ENCODE measurements around the gene SLC9A1. TPM values are rescaled to one million over a fixed set of nuclear protein-coding genes. Genes with fewer than 3 reads are reported as not detected.

SLC9A1 gene
- total RNA-seq, 1 experiment from 2014 or later = 4.1 TPM

DNA sequence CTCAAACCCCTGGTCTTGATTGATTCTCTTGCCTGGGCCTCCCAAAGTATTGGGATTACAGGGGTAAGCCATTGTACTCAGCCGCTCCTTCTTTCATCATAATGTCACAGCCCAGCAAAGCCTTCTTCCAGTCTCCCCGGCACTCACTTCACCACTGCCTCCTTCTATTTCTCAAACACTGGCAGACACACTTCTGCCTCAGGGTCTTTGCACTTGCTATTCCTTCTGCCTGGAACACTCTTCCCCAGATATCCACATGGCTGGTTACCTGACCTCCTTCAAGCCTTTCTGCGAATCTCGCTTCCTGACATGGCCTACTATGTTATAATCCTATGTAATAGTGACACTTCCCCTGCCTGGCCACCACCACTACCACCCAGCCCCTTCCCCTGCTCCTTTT, 7.2 kb upstream of the SLC9A1 start:
- H3K36me3 ChIP-seq = no peaks in the 10 kb centered on the region
- DNase-seq (ENCODE audit: low read depth in 1 of 2, low spot score in 2 of 2) = no peak
- H3K4me3 ChIP-seq = no peak overlapping the region
- H3K27me3 ChIP-seq (replicated peaks) = no peaks in the 10 kb centered on the region
- H3K9me3 ChIP-seq (replicated peaks) = no peaks in the 10 kb centered on the region
- 0 out of 2 replicates have a peak, but pooled peaks cover 3% of the 10 kb centered on the region for H3K4me1 ChIP-seq (replicated peaks)
- H3K27ac ChIP-seq = no peak overlapping the region

DNA sequence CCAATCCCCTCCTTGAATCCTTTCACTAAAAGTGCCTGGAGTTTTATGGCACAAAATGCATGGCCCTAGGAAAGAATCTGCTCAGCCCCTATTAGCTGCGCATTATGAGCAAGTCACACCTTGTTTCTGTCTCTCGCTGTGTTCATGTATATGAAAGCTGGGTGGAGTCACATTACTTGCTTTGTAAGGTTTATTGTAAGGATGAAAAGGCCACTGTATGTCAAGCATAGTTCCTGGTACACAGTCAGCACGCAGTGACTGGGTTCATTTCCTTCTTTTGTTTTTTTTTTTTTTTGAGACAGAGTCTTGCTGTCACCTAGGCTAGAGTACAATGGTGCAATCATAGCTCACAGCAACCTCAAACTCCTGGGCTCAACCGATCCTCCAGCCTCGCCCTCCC, 6.7 kb upstream of the SLC9A1 start:
- H3K27ac ChIP-seq = no peak overlapping the region
- no peak for DNase-seq (ENCODE audit: low read depth in 1 of 2, low spot score in 2 of 2)
- H3K4me1 ChIP-seq (replicated peaks) = 0 out of 2 replicates have a peak, but pooled peaks cover 3% of the 10 kb centered on the region
- no peaks in the 10 kb centered on the region for H3K9me3 ChIP-seq (replicated peaks)
- H3K4me3 ChIP-seq = no peak overlapping the region
- H3K36me3 ChIP-seq = no peaks in the 10 kb centered on the region
- H3K27me3 ChIP-seq (replicated peaks) = no peaks in the 10 kb centered on the region

DNA sequence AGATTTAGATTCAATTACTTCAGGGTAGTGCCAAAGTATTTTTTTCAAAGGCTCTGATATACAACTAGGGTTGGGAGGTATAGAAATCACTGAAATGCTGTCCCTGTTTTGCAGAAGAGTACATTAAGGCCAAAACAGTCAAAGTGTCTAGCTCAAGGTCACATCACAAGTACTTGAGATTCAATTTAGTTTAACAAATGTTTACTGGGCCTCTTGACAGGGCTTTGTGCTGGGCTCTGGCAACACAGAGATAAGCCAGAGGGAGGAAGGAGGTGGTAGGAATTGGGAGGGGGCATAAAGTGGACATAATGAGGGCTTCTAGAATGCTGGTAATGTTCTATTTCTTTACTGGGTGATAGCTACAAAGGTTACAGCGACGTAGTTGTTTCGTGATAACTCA, 2.3 kb upstream of the SLC9A1 start:
- no peak for DNase-seq (ENCODE audit: low read depth in 1 of 2, low spot score in 2 of 2)
- no peaks in the 10 kb centered on the region for H3K36me3 ChIP-seq
- no peak overlapping the region for H3K27ac ChIP-seq
- no peaks in the 10 kb centered on the region for H3K27me3 ChIP-seq (replicated peaks)
- no peak overlapping the region for H3K4me3 ChIP-seq
- no peaks in the 10 kb centered on the region for H3K9me3 ChIP-seq (replicated peaks)
- H3K4me1 ChIP-seq (replicated peaks) = peaks cover 28% of the 10 kb centered on the region

DNA sequence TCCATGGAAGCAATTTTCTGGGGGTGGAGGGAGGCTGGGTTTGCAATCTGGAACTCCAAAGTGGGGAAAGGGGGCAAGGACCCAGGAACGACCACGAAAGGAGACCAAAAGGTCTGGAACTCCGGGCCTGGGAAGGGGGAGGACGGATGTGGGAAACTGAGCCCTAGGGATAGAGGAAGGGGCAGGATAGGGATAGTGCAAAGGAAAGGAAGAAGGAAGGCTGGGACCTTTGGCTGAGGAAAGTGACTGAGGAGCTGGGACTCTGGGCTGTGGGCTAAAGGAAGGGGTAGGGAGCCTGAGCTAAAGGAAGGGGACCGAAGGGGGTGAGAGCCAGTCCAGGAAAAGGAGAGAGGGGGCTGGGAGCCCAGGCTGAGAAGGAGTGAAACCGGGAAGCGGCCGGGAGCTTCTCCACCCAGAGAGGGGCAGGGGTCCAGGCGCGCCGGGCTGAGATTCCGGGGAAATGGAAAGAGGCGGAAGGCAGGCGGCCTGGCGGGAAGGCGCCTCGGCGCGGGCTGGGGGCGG, 395 bp downstream of the SLC9A1 start:
- Histone ChIP-seq H3K27me3 (replicated peaks) (no peaks in the 10 kb centered on the region), H3K9me3 (replicated peaks) (no peaks in the 10 kb centered on the region), H3K27ac (peak overlapping the region; percentile 25), H3K36me3 (no peaks in the 10 kb centered on the region), H3K4me1 (replicated peaks) (peaks cover 29% of the 10 kb centered on the region), H3K4me3 (peak overlapping the region; percentile 58)
- peak in 1 of 2 experiments; percentile 16 for DNase-seq (ENCODE audit: low read depth in 1 of 2, low spot score in 2 of 2)

GRCh38 chr1:27153927-27154358, 982 bp downstream of the SLC9A1 start:
- Histone ChIP-seq H3K27ac (no peak overlapping the region), H3K27me3 (replicated peaks) (no peaks in the 10 kb centered on the region), H3K36me3 (no peaks in the 10 kb centered on the region), H3K9me3 (replicated peaks) (no peaks in the 10 kb centered on the region), H3K4me3 (peak overlapping the region; percentile 58), H3K4me1 (replicated peaks) (peaks cover 29% of the 10 kb centered on the region)
- DNase-seq (ENCODE audit: low read depth in 1 of 2, low spot score in 2 of 2) = no peak

DNA sequence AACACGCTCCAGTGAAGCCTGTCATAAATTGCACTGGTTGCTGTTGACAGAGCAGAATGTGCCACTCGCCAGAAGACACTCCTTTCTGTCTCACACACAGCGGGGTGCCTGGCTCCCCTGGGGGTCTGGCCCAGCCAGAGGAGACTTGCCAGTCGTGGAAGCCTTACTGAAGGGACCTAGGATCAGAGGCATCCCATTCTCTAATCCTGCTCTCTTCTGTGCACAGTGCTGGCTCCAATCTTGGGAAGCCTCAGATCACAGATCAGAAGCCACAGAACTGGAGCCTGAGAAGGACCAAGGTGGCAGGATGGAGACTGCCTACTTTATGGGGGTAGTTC, 1.4 kb downstream of the SLC9A1 start:
- H3K36me3 ChIP-seq = no peaks in the 10 kb centered on the region
- no peaks in the 10 kb centered on the region for H3K9me3 ChIP-seq (replicated peaks)
- H3K27me3 ChIP-seq (replicated peaks) = no peaks in the 10 kb centered on the region
- H3K4me3 ChIP-seq = peak overlapping the region; percentile 58
- no peak overlapping the region for H3K27ac ChIP-seq
- peak in 1 of 2 experiments; percentile 26 for DNase-seq (ENCODE audit: low read depth in 1 of 2, low spot score in 2 of 2)
- peaks cover 29% of the 10 kb centered on the region for H3K4me1 ChIP-seq (replicated peaks)

GRCh38 chr1:27152829-27153548, 1.9 kb downstream of the SLC9A1 start:
- Histone ChIP-seq H3K36me3 (no peaks in the 10 kb centered on the region), H3K27ac (no peak overlapping the region), H3K9me3 (replicated peaks) (no peaks in the 10 kb centered on the region), H3K27me3 (replicated peaks) (no peaks in the 10 kb centered on the region), H3K4me1 (replicated peaks) (peaks cover 29% of the 10 kb centered on the region), H3K4me3 (peak overlapping the region; percentile 58)
- peak in 1 of 2 experiments; percentile 15 for DNase-seq (ENCODE audit: low read depth in 1 of 2, low spot score in 2 of 2)

DNA sequence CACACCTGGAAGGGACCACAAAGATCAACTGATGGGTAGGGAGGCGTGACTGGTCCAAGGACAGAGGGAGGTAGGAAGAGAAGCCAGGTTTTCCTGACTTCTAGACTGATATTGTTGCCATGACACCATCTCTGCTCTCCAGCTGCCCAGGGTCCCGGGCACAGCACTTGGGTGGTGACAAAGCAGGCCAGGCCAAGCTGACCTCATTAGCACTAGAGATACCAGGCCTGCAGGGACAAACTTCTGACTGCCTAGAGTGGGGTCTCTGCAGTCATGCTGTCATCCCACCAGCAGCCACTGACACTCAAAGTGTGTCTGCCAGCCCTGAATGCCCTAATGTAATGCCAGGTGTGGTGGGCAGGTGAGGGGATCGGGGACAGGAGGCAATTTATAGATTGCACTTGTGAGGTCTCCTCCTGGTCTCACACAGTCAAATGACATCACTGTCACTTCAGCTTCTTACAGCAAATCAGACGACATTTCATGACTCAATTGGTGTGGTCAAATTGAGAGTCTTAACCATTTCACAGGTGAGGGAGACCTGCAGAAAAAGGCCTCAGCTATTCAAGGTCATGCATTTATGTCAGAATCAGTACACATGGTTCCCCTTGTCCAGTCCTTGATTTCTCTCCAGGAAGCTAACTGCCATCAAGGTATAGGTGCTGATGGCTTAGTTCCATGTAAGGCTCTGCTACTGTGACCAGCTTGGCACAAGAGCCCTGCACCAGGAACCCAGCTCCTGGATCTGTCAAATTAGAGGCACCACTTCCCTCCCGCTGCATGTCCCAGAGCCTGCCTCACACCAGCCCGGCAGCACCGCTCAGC, 2.7 kb downstream of the SLC9A1 start:
- Histone ChIP-seq H3K4me1 (replicated peaks) (peaks cover 29% of the 10 kb centered on the region), H3K4me3 (peak overlapping the region; percentile 58; the same call in 1 of the 2 replicates), H3K27ac (no peak overlapping the region), H3K27me3 (replicated peaks) (no peaks in the 10 kb centered on the region), H3K36me3 (no peaks in the 10 kb centered on the region), H3K9me3 (replicated peaks) (no peaks in the 10 kb centered on the region)
- no peak for DNase-seq (ENCODE audit: low read depth in 1 of 2, low spot score in 2 of 2)

- no peaks in the 10 kb centered on the region for H3K36me3 ChIP-seq
- H3K4me1 ChIP-seq (replicated peaks) = peaks cover 39% of the 10 kb centered on the region
- H3K9me3 ChIP-seq (replicated peaks) = no peaks in the 10 kb centered on the region
- no peak overlapping the region for H3K27ac ChIP-seq
- DNase-seq (ENCODE audit: low read depth in 1 of 2, low spot score in 2 of 2) = no peak
- no peak overlapping the region for H3K4me3 ChIP-seq
- H3K27me3 ChIP-seq (replicated peaks) = no peaks in the 10 kb centered on the region
Observed at GRCh38 chr1:27150641-27151040, 4.3 kb downstream of the SLC9A1 start.

DNA sequence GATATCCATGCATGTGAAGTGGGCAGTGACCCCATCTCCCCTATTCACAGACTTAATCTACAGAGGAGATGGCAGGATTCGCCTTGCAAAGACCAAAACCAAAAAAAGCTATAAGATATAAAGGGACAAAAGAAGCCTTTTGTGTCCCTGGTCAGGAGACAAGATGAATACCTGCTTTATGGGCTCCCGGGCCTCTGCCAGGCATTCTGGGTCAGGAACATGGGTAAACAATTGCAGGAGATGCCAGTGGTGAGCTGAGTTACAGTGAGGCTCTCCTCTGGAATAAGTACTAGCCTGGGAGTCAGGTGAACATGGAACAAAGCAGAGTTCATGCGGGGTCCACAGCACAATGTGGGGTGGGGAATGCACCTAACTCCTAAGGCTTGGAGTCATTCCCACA, 4.7 kb downstream of the SLC9A1 start:
- H3K27me3 ChIP-seq (replicated peaks) = no peaks in the 10 kb centered on the region
- peaks cover 39% of the 10 kb centered on the region for H3K4me1 ChIP-seq (replicated peaks)
- H3K36me3 ChIP-seq = no peaks in the 10 kb centered on the region
- H3K27ac ChIP-seq = no peak overlapping the region
- H3K4me3 ChIP-seq = no peak overlapping the region
- no peak for DNase-seq (ENCODE audit: low read depth in 1 of 2, low spot score in 2 of 2)
- no peaks in the 10 kb centered on the region for H3K9me3 ChIP-seq (replicated peaks)

DNA sequence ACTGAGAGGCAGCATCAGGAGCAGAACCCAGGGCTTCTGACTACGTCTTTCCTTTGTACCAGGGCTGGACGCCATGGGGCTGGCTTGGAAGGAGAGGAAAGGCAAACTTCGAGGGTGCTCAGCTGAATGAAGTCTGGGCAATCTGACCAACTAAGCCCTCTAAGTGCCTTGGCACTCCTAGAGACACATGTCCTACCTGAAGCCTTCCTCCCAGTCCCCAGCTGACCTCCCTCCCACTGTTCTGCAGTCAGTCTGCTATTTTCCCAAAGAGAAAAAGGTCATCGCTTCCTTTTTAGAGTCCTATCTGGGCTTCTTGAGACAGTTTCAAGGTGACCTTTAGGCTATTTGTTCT, 5.2 kb downstream of the SLC9A1 start:
- Histone ChIP-seq H3K4me1 (replicated peaks) (peaks cover 41% of the 10 kb centered on the region), H3K4me3 (no peak overlapping the region), H3K27ac (no peak overlapping the region), H3K27me3 (replicated peaks) (no peaks in the 10 kb centered on the region), H3K9me3 (replicated peaks) (no peaks in the 10 kb centered on the region), H3K36me3 (no peaks in the 10 kb centered on the region)
- DNase-seq (ENCODE audit: low read depth in 1 of 2, low spot score in 2 of 2) = no peak

DNA sequence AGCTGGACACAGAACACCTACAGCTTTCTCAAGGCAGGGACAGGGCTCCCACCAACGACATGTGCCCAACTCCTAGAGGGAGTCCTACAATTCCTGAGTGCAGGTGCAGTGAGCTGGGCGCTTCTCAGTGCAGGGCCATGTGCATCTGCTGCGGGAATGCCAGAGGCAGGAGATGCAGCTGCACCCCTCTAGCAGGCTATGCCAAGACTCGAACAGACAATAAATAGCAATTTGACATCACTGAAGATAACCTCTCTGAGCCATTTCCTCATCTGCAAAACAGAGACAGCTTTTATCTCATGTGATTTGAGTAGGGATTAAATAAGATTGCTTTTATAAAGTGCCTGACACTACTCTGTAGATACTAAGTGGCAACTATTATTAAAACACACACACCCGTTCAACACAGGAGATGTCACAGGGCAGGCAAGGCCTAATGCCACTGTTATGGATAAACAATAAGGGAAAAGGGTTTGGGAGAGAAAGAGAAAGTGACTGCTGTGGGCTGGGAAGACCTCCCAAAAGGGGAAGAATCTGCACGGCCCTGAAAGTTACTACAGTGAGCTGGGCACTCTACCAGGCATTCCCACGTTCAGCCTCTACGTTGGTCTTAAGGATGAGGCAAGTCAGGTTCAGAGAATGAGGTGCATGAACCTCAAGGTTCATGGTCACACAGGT, 5.7 kb downstream of the SLC9A1 start:
- H3K4me1 ChIP-seq (replicated peaks) = peaks cover 38% of the 10 kb centered on the region
- H3K36me3 ChIP-seq = no peaks in the 10 kb centered on the region
- H3K9me3 ChIP-seq (replicated peaks) = no peaks in the 10 kb centered on the region
- H3K27ac ChIP-seq = no peak overlapping the region
- H3K4me3 ChIP-seq = no peak overlapping the region
- DNase-seq (ENCODE audit: low read depth in 1 of 2, low spot score in 2 of 2) = no peak
- no peaks in the 10 kb centered on the region for H3K27me3 ChIP-seq (replicated peaks)

- Histone ChIP-seq H3K4me3 (no peak overlapping the region), H3K27ac (no peak overlapping the region), H3K4me1 (replicated peaks) (peaks cover 31% of the 10 kb centered on the region), H3K36me3 (no peaks in the 10 kb centered on the region), H3K9me3 (replicated peaks) (no peaks in the 10 kb centered on the region), H3K27me3 (replicated peaks) (no peaks in the 10 kb centered on the region)
- DNase-seq (ENCODE audit: low read depth in 1 of 2, low spot score in 2 of 2) = no peak
Observed at GRCh38 chr1:27148591-27148990, 6.3 kb downstream of the SLC9A1 start.
